Skeletal muscle tissue (tissue), 4 donors: ENCODE data around the gene GCNT2. TPM values are rescaled to one million over a fixed set of nuclear protein-coding genes. Genes with fewer than 3 reads are reported as not detected.
"Not testable (repeated sequence)": the region's sequence is repeated elsewhere in the genome, so short reads cannot be mapped to it uniquely, and the experiment has no call there.

Experiments used
- H3K27ac ChIP-seq: one replicate; pipeline ENCODE4 v1.7.0; 2013; ENCODE audit warnings: mild to moderate bottlenecking, low read depth, low read length, inconsistent platforms
- H3K27me3 ChIP-seq, 3 donors: one replicate each; pipeline ENCODE4 v1.7.0; 2013; ENCODE audit warnings: low read length in 3 of 3; ENCODE audit not compliant: control insufficient read depth in 3 of 3, insufficient read depth in 3 of 3
- H3K36me3 ChIP-seq, 3 donors: one replicate each; pipeline ENCODE4 v1.7.0; 2013; ENCODE audit warnings: low read length in 3 of 3; ENCODE audit not compliant: control insufficient read depth in 3 of 3, insufficient read depth in 3 of 3
- H3K4me1 ChIP-seq, 3 donors: one replicate each; pipeline ENCODE4 v1.7.0; 2013; ENCODE audit warnings: low read length in 3 of 3, mild to moderate bottlenecking in 3 of 3; ENCODE audit not compliant: control insufficient read depth in 3 of 3, insufficient read depth in 3 of 3
- H3K4me3 ChIP-seq, 3 donors: one replicate each; pipeline ENCODE4 v1.7.0; 2013; ENCODE audit warnings: low read length in 3 of 3
- H3K9ac ChIP-seq, 3 donors: one replicate each; pipeline ENCODE4 v1.7.0; 2013; ENCODE audit warnings: low read length in 3 of 3, mild to moderate bottlenecking in 3 of 3, moderate library complexity in 2 of 3, low read depth in 1 of 3
- H3K9me3 ChIP-seq, 3 donors: one replicate each; pipeline ENCODE4 v1.7.0; 2013; ENCODE audit warnings: low read length in 3 of 3; ENCODE audit not compliant: control insufficient read depth in 3 of 3
- total RNA-seq: library from RNA; depleted of rRNA; stranded (reverse); fragments of >200 nt; gene quantifications from one replicate; pipeline ENCODE4 v1.2.3, GENCODE V29; 2014
- donor health status: Osteomylitis.

The GCNT2 gene
- total RNA-seq, 1 donor from 2014 or later: 3.1 TPM

GRCh38 chr6:10529231-10529801 is 8.2 kb downstream of the GCNT2 start:
- H3K9ac ChIP-seq: no peak overlapping the region
- H3K4me3 ChIP-seq: peak overlapping the region; percentile 14 to 70 (median 42)
- peaks cover 0 to 5% (median 0%) of the 10 kb centered on the region in 3 donors for H3K4me1 ChIP-seq
- H3K36me3 ChIP-seq: no peaks in the 10 kb centered on the region
- H3K9me3 ChIP-seq: no peaks in the 10 kb centered on the region
- no peaks in the 10 kb centered on the region for H3K27me3 ChIP-seq
- H3K27ac ChIP-seq: no peak overlapping the region

DNA sequence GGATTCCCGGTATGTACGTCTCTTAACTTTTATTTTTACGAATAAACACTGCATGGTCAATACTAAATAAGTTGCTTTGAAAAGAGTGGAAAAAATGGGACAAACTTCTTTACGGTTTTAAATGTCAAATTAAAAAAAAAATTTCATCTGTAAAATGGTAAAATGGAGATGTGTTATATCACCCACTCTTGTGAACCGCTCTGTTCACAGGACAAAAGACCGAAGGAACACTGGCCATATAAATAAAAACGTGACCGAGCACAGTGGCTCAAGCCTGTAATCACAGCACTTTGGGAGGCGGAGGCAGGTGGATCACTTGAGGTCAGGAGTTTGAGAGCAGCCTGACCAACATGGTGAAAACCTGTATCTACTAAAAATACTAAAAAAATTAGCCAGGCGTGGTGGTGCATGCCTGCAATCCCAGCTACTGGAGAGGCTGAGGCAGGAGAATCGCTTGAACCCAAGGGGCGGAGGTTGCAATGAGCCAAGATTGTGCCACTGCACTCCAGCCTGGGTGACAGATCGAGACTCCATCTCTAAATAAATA is 8.8 kb downstream of the GCNT2 start:
- H3K9ac ChIP-seq, H3K9me3 ChIP-seq, H3K36me3 ChIP-seq, H3K27ac ChIP-seq, H3K27me3 ChIP-seq, H3K4me1 ChIP-seq: not testable (repeated sequence)
- peak overlapping the region in 1 of 3 donors; percentile 42 for H3K4me3 ChIP-seq

DNA sequence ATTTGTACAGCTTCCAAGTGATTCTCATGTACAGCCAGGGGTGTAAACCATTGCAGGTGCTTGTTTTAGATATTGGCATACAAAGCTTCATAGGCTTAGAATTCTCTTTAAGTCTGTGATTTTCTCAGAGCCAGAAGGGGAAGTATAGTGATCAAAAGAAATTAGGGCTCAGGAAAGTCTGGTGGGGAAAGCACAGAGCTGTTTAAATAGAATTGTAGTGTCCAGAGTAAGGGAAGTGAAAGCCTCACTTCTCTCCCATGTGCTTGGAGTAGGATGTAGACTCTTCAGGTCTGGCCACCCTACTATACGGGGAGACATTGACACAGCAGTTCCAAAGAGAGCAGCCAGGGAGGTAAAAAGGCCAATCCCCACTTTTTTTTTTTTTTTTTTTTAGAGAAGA is 10.4 kb downstream of the GCNT2 start:
- no peak overlapping the region for H3K27ac ChIP-seq
- no peak overlapping the region for H3K9ac ChIP-seq
- H3K4me1 ChIP-seq: peaks cover 0 to 5% (median 0%) of the 10 kb centered on the region in 3 donors
- no peak overlapping the region for H3K4me3 ChIP-seq
- no peaks in the 10 kb centered on the region for H3K36me3 ChIP-seq
- H3K27me3 ChIP-seq: no peaks in the 10 kb centered on the region
- no peaks in the 10 kb centered on the region for H3K9me3 ChIP-seq

DNA sequence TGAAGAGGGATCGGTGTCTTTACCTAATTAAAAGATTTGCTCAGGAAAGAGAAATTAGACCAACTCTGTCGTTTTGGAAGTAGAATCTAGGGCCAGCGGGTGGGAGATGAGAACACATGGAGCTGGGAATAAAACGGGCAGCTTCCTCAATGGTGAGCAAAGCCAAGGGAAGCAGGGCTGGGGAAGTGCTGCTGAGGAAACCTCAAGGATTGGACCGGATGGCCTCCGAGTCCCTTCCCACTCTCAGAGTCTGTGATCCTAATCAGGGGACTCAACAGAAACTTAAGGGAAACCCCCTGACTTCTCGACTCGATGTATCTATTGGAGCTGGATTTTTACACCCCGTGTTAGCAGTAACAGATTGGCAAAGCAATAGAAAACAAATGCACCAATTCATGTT is 10.8 kb downstream of the GCNT2 start:
- H3K4me3 ChIP-seq: peak overlapping the region in 1 of 3 donors; percentile 48
- no peaks in the 10 kb centered on the region for H3K9me3 ChIP-seq
- no peak overlapping the region for H3K9ac ChIP-seq
- H3K27ac ChIP-seq: no peak overlapping the region
- peaks cover 0 to 5% (median 0%) of the 10 kb centered on the region in 3 donors for H3K4me1 ChIP-seq
- H3K36me3 ChIP-seq: no peaks in the 10 kb centered on the region
- no peaks in the 10 kb centered on the region for H3K27me3 ChIP-seq

DNA sequence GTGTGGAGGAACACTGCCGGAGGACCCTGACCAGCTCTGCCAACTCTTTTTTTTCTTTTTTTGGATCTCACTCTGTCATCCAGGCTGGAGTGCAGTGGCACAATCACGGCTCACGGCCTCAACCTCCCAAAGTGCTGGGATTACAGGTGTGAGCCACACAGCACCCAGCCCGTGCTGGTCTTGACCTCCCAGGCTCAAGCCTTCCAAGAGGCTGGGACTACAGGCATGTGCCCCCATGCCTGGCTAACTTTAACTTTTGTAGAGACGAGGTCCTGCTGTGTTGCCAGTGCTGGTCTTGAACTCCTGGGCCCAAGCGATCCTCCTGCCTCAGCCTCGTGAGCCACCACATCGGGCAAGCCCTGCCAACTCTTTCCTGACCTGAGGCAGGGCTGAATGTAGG is 11.2 kb downstream of the GCNT2 start:
- no peaks in the 10 kb centered on the region for H3K27me3 ChIP-seq
- H3K36me3 ChIP-seq: no peaks in the 10 kb centered on the region
- H3K4me1 ChIP-seq: peaks cover 0 to 5% (median 0%) of the 10 kb centered on the region in 3 donors
- no peak overlapping the region for H3K9ac ChIP-seq
- peak overlapping the region in 1 of 3 donors; percentile 48 for H3K4me3 ChIP-seq
- no peaks in the 10 kb centered on the region for H3K9me3 ChIP-seq
- no peak overlapping the region for H3K27ac ChIP-seq

DNA sequence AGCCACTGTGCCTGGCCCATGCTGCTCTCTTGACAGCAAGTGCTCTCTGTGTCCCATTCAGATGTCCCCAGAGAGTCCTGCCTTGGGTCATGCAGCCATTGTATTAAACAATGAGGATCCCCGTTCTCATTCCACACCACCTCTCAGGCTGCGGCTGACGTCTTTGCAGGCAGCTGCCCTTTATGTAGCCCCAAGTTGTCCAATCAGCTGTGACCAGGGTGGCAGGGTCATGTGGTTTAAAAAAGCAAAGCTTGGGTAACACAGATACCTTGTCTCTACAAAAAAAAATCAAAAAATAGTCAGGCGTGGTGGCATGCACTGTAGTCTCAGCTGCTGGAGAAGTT is 13.2 kb downstream of the GCNT2 start:
- H3K4me1 ChIP-seq: peaks cover 0 to 5% (median 0%) of the 10 kb centered on the region in 3 donors
- H3K36me3 ChIP-seq: no peaks in the 10 kb centered on the region
- no peak overlapping the region for H3K27ac ChIP-seq
- H3K4me3 ChIP-seq: no peak overlapping the region
- no peaks in the 10 kb centered on the region for H3K27me3 ChIP-seq
- H3K9me3 ChIP-seq: no peaks in the 10 kb centered on the region
- no peak overlapping the region for H3K9ac ChIP-seq

GRCh38 chr6:10535193-10535592 is 14.0 kb downstream of the GCNT2 start:
- Histone ChIP-seq H3K9ac (no peak overlapping the region), H3K4me3 (no peak overlapping the region), H3K9me3 (no peaks in the 10 kb centered on the region), H3K36me3 (no peaks in the 10 kb centered on the region), H3K27me3 (no peaks in the 10 kb centered on the region), H3K27ac (no peak overlapping the region), H3K4me1 (peaks cover 0 to 5% (median 0%) of the 10 kb centered on the region in 3 donors)

DNA sequence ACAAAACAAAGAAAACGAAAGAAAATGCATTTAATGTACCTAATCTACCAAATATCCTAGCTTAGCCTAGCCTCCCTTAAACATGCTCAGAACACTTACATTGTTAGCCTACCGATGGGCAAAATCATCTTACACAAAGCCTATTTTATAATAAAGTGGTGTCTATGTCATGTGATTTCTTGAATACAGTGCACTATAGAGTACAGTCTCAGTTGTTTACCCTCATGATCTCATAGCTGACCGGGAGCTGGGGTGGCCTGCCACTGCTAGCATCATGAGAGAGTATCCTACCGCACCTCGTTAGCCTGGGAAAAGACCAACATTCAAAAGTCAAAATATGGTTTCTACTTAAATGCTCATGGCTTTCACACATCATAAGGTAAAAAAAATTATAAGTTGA is 16.6 kb downstream of the GCNT2 start:
- Histone ChIP-seq H3K4me3 (no peak overlapping the region), H3K27ac (no peak overlapping the region), H3K36me3 (no peaks in the 10 kb centered on the region), H3K9ac (no peak overlapping the region), H3K4me1 (no peaks in the 10 kb centered on the region), H3K27me3 (no peaks in the 10 kb centered on the region), H3K9me3 (no peaks in the 10 kb centered on the region)

DNA sequence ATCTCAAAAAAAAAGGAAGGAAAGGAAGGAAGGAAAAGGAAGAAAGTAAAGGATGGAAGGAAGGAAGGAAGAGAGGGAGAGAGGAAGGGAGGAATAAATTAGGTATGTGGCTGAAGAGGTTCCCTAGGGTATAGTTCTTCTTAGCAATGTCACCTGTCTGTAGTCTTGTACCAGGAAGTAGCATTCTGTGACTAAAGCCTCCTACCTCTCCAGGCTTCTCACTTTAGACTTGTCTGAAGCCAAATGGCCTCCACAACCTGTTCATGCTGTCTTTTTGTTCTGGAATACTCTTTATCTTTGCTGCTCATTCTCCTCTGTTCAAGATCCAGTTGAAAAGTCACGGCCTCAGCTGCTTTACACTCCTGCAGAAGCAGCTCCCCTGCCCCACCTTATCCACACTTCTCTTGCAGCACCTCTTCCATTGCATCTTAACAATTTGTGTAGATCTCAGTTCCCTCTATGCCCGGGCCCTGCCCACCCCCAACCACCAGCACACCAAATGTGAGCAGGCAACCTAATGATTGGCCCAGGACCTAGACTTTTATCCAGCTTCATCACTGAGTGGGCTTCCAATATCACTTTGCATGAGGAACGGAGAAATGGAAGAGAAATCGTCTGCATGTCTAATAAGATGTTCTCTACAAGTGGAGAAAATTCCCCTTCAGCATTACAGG is 19.1 kb downstream of the GCNT2 start:
- Histone ChIP-seq H3K27me3 (no peaks in the 10 kb centered on the region), H3K9ac (no peak overlapping the region), H3K4me3 (no peak overlapping the region), H3K36me3 (no peaks in the 10 kb centered on the region), H3K4me1 (no peaks in the 10 kb centered on the region), H3K9me3 (no peaks in the 10 kb centered on the region), H3K27ac (no peak overlapping the region)

GRCh38 chr6:10541591-10541990 is 20.4 kb downstream of the GCNT2 start:
- Histone ChIP-seq H3K4me1 (no peaks in the 10 kb centered on the region), H3K9me3 (no peaks in the 10 kb centered on the region), H3K27ac (no peak overlapping the region), H3K27me3 (no peaks in the 10 kb centered on the region), H3K36me3 (no peaks in the 10 kb centered on the region), H3K4me3 (no peak overlapping the region), H3K9ac (no peak overlapping the region)
